HuH-7.5 (cell line): ENCODE measurements around the gene FOXO3.
"Not testable (repeated sequence)": the region's sequence is repeated elsewhere in the genome, so short reads cannot be mapped to it uniquely, and the experiment has no call there.

Source experiments
- DNase-seq: peaks from one replicate; pipeline ENCODE4 v3.0.0; 2011; ENCODE audit warnings: low spot score

Gene FOXO3

DNA sequence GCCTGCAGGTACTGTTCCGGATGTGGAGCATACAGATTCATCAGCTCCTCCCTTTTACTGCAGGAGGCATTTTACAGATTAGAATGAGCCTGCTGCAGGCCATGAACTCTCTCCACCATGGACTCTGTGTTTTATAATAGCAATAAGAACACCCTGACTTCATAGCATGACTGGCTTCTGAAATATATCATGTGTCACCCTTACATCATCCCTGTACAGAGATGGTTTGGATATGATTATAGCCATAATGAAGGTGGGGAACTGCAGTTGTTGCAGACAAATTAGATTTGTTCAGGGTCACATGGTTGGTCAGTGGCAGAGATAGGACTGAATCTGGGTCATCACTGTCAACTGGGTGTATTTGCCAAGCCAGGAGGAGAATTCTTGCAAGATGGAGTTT, 100.7 kb downstream of the FOXO3 start:
- no peak for DNase-seq

DNA sequence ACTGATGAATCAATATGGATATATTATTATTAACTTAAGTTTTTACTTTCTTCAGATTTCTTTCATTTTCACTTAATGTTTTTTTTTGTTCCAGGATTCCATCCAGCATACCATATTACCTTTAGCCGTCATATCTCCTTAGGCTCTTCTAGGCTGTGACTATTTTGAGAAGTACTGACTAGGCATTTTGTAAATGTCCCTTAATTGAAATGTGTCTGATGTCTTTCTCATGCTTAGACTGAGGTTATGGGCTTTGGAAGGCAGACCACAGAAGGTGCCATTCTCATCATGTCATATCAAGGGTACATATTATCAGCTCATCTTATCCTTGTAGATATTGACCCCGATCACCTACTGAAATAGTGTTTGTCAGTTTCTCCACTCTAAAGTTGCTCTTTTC, 101.3 kb downstream of the FOXO3 start:
- DNase-seq, result no peak

DNA sequence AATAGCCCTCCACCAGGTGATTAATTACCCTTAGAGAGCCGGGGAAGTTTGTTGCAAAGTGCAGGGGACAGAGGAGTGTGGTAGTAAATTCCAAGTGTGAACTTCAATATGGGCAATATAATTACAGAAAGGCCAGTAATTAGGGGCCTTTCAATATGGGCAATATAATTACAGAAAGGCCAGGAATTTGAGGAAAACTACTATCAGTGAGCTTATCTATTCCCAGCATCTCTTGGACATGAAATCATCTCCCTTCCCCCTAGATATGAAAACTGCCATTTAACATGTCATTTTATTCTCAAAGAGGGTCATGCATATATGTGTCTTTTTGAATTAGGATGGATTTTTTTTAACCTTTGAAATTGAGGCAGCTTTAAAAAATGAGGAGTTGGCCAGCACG, 102.0 kb downstream of the FOXO3 start:
- DNase-seq, result no peak

DNA sequence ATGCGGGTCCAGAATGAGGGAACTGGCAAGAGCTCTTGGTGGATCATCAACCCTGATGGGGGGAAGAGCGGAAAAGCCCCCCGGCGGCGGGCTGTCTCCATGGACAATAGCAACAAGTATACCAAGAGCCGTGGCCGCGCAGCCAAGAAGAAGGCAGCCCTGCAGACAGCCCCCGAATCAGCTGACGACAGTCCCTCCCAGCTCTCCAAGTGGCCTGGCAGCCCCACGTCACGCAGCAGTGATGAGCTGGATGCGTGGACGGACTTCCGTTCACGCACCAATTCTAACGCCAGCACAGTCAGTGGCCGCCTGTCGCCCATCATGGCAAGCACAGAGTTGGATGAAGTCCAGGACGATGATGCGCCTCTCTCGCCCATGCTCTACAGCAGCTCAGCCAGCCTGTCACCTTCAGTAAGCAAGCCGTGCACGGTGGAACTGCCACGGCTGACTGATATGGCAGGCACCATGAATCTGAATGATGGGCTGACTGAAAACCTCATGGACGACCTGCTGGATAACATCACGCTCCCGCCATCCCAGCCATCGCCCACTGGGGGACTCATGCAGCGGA, 102.9 kb downstream of the FOXO3 start:
- DNase-seq, result not testable (repeated sequence)

DNA sequence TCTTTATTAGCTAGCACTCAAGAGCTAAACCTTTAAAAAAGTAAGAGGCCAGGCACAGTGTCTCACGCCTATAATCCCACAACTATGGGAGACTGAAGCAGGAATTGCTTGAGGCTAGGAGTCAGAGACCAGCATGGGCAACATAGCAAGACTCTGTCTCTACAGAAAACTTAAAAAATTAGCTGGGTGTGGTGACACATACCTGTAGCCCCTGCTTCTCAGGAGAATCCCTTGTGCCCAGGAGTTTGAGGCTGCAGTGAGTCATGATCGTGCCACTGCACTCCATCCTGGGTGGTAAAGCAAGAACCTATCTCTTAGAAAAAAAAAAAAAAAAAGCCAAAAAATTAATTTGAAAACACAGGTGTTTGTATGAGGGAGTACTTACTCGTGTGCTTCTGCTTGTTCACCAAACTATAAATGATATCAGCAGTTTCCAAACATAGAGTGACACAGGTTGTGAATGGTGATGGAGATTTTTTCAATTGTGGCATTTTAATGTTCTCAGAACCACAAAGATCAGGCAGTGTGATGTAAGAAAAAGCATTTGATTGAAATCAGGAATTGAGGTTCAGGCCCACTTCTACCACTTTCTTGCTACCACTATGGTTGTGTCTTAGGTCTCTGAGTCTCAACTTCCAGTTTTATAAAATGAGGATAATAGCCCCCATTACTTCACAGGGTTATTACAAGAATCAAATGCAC, 104.9 kb downstream of the FOXO3 start:
- no peak for DNase-seq

DNA sequence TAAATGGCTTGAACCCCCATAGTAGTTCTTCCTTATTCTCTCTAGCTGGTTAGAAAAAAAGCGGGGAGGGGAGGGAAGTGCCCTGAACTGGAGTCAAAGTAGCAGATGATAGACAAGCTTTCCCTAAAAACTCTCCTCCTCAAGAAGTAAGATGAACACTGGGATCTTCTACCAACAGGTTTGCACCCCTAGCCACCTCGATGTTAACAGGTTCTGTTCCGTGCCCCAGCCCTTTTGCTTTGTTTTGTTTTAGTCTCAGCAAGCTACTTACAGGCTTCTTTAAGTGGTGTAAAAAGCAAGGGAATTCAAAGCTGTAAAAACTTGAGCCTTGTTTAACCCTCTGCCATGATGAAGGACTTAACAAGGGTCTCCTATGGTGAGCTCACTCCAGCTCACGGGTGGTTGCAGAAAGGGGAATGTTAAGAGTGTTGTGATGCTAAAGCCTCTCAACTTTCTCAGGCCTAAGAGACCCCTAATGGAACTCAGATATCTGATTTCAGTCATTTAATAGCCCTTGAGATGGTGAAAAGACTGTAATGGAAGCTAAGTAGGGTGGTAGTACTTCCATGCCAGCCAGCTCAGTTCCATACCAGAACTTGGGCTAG, 106.0 kb downstream of the FOXO3 start:
- DNase-seq, result no peak

DNA sequence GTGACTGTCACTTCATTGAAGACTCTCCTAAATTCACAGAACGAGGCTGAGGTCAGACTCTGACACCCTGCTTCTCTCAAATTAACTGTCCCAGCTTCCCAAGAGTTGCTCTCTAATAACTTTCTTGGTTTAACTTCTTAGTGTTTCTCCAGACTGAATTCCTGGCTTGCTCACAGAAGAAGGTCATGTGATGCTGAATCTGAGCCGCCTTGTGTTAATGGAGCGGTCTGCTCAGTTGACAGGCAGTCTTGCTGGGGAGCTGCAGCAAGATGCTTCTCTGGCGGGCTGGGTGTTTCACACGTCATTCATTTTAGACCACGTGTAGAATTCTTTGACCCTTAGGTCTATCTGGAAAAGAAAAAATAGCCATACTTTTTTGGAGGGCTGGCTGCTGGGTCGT, 107.3 kb downstream of the FOXO3 start:
- DNase-seq, result no peak

DNA sequence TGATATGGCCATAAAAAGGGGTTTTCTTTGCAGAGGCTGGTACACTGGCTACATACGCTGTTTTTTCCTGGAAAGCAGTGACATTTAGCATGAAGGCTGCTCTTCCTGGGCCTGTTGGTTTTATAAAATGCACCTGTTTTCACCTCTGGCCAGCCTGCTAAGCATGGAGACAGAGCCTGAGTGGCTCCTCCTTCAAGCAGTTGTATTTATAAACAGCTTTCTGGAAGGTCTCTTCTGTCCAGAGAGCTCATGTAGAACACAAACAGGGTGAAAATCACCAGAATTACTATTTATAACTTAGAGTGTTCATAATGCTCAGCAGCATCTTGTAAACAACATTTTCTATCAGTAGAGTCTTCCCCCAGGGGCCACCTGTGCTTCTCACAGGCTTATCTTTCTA, 109.0 kb downstream of the FOXO3 start:
- no peak for DNase-seq

DNA sequence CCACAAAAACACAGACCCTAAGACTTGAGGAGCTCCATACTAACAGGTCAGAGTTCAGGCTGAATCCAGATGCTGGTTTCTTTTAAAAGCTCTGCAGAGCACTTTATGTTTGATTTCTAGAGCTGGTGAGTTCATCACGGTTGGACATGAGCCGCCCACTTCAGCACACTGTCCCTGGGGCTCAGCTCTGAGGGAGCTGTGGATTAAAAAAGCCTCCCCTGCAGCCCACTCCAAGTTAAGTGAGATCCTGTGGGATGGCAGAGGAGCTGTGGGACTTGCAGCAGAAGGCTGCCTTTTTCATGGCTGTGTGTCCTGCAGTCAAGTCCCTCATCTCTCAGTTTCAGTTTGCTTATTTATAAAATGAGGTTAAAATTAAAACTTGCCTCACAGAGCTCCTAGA, 110.5 kb downstream of the FOXO3 start:
- DNase-seq, result no peak

DNA sequence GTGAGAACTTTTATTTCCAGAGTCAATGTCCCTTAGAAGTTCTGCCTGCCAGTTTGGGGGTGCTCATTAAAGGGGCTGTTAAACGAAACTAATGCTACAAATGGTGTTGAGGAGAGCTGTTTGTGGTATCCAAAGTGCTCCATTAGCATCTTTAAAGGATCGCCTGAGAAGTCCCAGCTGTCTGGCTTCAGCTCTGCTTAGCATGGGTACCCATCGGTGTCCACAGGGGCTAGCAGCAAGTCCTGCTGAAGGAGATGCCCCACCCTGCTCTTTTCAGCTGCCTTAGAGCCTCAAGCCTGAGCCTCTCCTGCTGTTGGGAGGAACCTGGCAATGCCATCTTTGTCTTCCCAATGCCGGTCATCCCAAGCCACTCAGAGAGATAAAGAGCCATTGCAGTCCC, 111.1 kb downstream of the FOXO3 start:
- DNase-seq, result no peak

DNA sequence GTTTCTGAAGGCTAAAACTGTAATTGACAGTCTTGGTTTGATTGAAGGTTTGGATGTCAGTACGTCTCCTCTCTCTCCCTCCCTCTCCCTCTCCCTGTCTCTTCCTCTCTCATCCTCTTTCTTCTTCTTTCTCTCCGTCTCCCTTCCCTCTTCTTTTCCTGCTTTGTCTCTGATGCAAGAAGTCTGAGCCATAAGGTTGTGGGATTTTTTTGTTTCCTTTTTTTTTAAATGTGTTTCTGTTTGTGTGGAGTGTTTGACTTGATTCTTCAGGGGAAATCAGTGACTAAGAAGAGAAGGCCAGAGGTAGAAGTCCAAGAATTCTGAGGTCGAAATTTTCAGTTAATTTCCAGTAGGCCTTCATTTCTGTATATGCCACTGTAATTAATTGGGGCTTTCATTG, 111.9 kb downstream of the FOXO3 start:
- DNase-seq, result no peak

DNA sequence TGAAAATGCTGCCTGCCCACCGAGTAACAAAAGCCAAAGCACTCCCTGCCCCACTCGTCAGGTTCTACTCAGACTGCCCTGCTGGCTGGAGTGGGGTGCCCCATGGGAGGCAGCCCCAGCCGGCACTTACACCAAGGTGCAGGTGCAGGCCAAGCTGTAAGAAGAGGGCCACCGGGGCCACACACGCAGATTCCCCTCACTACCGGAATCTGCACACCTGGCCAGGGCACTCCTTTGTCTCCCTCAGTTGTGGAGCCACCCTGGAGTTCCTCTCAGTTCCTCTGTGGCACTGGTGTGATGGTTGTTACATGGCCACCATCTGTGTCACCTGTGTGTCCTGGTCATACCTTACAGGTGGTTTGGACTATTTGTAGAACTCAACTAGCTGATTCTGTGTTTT, 112.4 kb downstream of the FOXO3 start:
- no peak for DNase-seq

DNA sequence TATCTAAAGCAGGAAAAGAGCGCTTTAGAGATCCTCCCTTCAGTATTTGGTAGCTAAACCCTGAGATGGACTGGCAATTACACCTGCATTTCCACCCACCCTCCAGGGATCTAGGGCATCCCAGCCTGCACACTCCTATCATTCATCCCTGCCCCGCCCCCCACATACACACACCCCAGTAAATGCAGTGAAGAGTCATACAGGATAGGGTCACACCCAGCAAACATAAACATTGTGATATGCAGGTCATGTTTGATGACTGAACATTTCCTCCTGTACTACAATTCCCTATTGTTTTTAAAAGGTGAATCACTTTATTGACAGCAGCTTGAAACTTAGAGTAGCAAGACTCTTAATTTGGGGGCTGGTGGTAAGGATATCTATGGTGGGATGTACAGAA, 112.9 kb downstream of the FOXO3 start:
- no peak for DNase-seq

DNA sequence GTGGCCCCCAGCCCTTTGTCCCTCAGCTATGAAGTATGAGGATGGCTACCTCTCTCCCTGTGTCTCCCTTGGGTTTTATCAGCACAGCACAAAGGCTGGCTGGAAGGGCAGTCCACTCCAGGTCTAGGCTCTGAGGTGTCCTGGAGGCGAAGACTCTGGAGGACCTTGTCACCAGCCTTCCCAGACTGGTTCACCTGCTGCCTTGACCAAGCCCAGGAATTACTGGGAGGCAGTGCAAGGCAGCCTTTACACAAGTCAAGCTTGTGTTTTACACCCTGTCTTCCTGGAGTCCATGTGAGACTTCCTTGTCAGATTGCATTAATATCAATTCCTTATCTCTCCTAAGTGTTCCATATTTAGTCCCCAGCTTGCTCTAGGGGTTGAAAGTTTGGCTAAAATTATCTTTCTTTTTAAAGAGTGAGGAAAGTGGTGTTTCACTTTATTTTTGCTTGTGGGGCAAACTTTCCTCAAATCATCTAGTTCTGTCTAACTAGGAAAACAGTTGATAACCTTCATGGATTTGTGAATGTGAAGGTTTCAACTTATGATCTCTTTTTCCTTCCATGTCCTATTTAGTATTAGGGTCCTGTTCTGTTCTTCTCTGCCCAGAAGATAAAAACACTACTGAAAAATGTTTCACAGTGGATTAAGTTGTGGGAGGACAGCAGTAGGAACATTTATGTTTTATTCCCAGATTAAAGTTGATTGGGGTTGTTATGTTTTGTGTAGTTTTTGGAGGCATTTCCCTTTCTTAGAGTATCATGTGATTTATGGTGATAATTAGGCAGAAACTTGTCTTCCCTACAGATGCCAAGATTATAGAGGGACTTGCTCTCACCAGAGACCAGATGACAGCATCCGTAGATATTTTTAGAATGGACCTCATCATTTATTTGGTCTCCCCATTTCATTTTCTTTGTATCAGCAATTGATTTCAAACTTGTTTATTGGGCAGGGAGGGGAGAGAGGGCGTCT, 114.8 kb downstream of the FOXO3 start:
- no peak for DNase-seq

DNA sequence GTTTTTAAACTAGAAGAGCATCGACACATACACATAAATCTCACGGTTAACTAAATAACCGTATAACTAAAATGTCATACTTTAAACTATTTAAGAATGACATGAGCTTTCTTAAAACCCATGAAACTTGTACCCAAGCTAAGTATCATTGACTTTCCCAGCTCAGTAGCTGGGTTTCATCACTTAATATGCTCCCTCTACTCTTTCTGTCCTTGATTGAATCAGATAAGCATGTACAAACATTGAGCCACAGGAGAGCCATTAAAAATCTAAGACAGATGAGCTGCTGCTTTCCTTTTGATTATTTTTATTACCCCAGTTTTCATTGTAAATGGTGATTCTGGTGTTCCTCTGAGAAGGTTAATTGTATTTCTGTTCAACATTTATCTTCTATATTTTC, 115.8 kb downstream of the FOXO3 start:
- DNase-seq, result no peak

DNA sequence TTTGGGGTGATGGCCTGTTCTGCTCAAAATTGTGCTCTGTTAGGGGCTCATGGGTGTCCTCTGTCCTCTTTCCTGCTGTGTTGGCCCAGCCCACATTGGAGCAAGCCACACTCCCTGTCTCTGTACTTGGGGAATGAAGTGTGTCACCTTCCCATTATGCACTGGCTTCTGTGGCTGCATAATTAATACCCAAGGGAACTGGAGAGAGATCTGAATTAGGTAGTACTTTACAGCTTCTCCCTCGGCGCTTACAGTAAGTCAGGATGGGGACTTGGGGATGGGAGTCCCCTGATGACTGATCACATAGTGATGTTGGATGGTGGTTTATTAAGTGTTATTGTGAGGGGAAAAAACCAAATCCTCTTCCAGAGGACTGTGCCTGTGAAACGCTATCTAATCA, 116.6 kb downstream of the FOXO3 start:
- DNase-seq, result no peak

DNA sequence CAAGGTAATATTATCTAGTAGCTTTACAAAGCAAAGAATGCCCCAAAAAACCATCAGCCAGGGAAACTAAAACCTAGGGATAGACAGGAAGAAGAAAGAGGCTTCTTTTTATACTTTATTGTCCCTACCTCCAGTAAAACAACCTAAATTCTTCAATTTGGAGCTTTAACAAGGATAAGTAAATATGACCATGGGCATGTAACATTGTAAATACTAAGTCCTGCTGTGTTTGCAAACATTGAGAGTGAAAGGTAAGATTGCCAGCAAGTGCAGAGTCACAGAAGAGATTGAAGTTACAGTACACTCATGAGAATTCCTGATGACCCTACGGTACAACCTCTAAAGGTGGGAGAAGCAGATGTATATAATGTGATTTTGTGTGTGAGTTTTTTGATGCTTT, 117.2 kb downstream of the FOXO3 start:
- DNase-seq, result no peak

DNA sequence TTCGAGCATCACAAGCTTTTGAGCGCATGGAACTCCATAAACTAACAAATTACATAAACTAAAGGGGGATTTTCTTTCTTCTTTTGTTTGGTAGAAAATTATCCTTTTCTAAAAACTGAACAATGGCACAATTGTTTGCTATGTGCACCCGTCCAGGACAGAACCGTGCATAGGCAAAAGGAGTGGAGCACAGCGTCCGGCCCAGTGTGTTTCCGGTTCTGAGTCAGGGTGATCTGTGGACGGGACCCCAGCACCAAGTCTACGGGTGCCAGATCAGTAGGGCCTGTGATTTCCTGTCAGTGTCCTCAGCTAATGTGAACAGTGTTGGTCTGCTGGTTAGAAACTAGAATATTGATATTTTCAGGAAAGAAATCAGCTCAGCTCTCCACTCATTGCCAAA, 119.6 kb downstream of the FOXO3 start:
- DNase-seq, result not testable (repeated sequence)

DNA sequence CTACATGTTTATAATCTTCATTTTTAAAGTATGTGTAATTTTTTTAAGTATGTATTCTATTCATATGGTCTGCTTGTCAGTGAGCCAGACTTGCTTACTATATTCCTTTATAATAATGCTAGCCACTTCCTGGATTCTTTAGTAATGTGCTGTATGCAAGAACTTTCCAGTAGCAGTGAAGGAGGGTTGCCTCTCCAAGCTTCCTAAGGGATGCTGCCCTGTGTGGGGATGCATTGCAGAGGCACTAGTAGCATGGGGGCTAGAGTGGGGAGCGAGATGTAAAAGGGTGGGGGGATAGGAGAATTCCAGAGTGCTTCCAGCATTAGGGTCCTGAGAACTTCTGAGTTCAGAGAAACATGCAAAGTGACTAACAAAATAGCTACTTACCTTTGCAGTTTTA, 121.0 kb downstream of the FOXO3 start:
- DNase-seq, result not testable (repeated sequence)

DNA sequence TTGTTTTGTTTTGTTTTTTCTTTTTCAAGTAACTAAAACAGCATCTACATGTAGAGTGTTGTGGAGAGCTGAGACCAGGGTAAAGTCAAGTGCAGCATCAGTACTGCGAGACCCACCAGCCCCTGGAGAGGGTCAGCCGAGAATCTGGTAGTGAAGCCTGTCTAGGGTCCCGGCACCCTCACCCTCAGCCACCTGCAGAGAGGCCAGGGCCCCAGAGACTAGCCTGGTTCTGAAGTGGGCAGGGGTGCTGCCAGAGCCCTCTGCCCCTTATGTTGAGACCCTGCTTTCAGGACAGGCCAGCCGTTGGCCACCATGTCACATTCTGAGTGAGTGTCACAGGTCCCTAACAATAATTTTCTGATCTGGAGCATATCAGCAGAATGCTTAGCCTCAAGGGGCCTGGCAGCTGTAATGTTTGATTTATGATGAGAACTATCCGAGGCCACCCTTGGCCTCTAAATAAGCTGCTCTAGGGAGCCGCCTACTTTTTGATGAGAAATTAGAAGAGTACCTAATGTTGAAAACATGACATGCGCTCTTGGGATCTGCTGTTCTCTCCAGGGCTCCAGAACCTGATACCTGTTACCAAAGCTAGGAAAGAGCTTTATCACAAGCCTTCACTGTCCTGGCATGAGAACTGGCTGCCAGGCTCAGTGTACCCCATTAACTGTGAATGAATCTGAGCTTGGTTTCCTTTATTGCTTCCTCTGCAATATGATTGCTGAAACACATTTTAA, 121.8 kb downstream of the FOXO3 start:
- not testable (repeated sequence) for DNase-seq

DNA sequence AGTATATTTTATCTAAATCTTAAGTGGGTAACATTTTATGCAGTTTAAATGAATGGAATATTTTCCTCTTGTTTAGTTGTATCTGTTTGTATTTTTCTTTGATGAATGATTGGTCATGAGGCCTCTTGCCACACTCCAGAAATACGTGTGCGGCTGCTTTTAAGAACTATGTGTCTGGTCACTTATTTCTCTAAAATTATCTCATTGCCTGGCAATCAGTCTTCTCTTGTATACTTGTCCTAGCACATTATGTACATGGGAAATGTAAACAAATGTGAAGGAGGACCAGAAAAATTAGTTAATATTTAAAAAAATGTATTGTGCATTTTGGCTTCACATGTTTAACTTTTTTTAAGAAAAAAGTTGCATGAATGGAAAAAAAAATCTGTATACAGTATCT, 123.3 kb downstream of the FOXO3 start:
- not testable (repeated sequence) for DNase-seq

DNA sequence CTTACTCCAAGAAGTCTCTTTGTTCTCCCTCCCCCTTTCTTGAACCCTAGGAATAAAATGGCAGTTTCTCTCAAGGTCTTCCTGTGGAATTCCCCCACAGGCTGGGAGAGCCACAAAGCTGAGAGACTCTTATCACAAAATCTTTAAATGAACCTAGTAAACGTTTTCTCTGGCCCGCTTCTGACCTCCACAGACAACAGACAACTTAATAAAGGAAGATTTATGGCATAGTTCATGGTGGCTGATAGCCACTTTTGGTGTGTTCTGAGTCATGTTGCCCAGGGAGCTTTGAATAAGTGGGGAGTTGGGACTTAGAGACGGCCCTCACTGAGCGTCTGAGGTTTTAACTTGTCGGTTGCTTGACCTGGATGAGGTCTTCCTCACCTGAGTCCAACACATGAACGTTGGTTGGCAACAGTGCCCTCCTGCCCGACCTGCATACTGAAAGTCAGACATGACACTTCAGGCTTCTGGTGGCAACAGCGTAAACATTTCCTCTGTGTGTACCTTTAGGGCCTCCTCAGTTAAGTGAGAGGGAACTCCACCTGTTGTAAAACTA, 124.1 kb downstream of the FOXO3 start:
- peak; percentile 49 for DNase-seq
